GM19324 (cell line): ENCODE measurements around the gene RIMS1.
"Not testable (repeated sequence)": the region's sequence is repeated elsewhere in the genome, so short reads cannot be mapped to it uniquely, and the experiment has no call there.

Experiments
- ATAC-seq: cut with Tn5 transposase; IDR thresholded peaks from one replicate; pipeline ENCODE4 v1.9.1; 2021; ENCODE audit warnings: mild to moderate bottlenecking, moderate library complexity; ENCODE audit not compliant: unreplicated experiment, low FRiP score

The RIMS1 gene

GRCh38 chr6:71979911-71980310, 93.6 kb downstream of the RIMS1 start:
- no peak for ATAC-seq

DNA sequence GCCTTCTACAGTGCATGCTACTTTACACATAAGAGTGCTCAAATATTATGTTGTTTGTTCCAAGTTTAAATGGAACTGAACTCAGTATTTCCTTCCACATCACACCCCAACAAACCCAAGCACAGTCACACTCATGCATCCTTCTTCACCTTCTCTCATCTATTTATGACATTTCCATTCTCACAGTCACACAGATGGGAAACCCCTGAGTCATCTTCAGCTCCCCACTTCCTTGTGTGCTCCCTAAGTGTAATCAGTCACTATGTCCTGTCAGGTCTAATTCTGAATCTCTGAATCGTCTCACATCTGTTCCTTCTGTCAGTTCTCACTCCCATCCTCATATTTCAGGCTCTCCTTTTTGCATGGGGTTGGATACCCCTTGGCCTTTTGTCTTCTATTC, 96.0 kb downstream of the RIMS1 start:
- peak; percentile 74 for ATAC-seq

DNA sequence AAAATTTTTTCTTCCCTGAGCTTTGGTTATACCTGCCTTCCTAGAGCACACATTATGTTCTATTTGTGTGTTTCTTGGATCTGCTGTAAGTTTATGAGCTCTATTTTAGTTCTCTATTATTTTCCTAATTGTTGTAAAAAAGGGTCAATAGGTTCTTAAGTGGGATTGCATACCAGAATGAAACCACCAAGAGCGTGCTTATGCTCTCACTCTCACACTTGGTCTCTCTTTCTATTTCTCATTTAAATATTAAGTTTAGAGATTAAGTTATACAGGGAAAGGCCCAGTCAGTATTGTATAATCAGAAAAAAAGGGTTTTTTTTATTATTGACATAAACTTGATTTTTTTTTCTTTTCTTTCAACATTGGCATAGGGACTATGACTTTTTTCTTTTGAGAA, 96.8 kb downstream of the RIMS1 start:
- ATAC-seq = peak; percentile 36

DNA sequence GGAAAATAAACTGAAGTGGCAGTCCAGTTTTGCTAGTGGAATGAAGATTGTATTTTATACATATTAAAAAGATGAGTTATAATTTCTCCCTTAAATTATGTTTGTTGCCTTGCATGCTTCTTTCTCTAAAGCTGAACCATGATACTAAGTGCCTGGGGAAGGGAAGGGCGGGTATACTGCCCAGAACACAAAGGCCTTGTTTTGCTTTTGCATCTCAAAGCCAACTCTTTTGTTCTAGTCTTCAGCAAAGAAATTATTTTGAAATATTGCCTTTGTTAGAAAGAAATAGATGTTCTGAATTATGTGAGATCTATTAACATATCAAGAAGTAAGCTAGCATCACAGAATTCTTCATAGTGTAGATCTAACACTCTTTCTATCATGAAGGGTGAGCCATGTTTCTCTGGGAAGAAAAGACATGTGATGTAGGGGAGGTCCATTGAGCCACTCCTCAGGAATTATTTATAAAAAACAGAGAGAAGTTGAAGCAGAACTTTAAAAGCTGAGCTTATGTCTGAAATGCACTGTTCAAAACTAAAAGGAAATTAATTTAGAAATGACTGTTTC, 108.4 kb downstream of the RIMS1 start:
- no peak for ATAC-seq

- ATAC-seq = no peak
Observed at GRCh38 chr6:71997341-71997740, 111.0 kb downstream of the RIMS1 start.

GRCh38 chr6:72002415-72002814, 116.1 kb downstream of the RIMS1 start:
- ATAC-seq = no peak

DNA sequence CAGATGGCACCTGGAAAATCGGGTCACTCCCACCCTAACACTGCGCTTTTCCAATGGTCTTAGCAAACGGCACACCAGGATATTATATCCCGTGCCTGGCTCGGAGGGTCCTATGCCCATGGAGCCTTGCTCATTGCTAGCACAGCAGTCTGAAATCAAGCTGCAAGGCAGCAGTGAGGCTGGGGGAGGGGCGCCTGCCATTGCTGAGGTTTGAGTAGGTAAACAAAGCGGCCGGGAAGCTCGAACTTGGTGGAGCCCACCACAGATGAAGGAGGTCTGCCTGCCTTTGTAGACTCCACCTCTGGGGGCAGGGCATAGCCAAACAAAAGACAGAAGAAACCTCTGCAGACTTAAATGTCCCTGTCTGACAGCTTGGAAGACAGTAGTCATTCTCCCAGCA, 120.2 kb downstream of the RIMS1 start:
- not testable (repeated sequence) for ATAC-seq

DNA sequence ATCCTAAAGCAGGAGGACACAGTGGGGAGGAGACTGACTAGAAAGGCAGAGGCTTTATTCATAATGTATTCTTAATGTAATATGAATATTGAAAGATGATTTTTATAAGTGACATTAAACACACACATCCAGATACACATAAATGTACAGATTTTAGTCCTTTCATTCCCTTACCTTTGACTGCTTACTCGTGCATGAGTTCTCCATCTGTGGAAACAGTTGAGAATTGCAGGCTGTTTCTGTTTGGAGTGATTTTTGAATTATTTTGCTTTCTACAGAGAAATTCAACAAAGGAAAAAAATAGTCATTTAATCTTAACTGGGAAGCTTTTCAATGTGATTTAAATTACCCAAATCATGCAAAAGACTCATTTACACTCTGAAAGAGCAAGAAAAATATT, 136.5 kb downstream of the RIMS1 start:
- no peak for ATAC-seq

DNA sequence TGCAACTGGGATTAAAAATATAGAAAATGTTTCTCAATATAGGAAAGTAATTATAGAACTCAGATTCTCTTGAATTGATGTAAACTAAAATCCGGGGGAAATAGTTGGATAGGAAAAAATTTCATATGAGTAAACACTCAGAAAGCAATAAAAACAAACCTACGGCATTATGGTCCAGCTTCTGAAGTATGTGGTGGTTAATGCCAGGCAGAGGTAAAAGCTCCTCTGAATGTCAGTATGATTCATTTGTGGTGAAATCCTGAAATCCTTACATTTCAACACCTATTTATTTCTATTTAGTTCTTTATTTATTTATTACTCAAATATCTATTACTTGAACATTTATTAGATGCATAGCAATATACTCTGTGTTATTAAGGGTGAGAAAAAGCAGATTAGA, 145.1 kb downstream of the RIMS1 start:
- ATAC-seq = no peak

DNA sequence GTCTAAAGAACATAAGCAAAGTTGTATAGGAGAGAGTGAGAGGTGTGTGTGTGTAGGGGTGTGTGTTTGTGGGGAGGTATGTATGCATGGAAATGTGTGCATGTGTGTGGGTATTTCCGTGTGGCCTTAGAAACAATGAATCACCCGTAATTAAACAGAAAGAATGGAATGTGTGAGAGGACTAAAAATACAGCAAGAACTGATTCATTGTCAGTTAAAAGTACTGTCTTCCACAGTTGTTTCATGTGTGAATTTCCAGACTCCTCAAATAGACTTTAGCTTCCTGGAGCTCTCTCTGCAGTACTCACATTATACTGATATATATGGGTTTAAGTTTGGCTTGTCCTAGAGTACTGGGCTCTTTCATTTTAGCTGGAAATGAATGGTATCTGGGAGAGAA, 145.7 kb downstream of the RIMS1 start:
- no peak for ATAC-seq

GRCh38 chr6:72035486-72035885, 149.1 kb downstream of the RIMS1 start:
- ATAC-seq = no peak

- no peak for ATAC-seq
Observed at GRCh38 chr6:72035966-72036365, 149.6 kb downstream of the RIMS1 start.

GRCh38 chr6:72037006-72037405, 150.7 kb downstream of the RIMS1 start:
- no peak for ATAC-seq

DNA sequence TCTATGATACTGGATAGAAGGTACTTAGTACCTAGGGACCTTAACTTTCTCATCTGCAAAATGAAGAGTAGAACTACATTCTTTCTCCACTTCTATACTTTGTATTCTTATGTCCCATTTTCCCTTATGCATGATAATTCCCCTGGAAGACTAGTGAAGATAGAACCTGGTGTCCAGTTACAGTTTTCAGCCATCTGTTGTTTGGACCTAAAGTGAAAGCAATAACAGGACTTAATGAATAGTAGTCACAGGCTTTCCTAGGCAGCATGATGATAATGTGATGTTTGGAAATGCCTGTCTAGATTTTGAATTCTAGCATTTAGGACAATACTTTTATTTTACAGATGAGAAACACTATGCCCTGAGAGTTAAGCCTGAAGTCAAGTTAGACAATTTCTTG, 153.8 kb downstream of the RIMS1 start:
- no peak for ATAC-seq

DNA sequence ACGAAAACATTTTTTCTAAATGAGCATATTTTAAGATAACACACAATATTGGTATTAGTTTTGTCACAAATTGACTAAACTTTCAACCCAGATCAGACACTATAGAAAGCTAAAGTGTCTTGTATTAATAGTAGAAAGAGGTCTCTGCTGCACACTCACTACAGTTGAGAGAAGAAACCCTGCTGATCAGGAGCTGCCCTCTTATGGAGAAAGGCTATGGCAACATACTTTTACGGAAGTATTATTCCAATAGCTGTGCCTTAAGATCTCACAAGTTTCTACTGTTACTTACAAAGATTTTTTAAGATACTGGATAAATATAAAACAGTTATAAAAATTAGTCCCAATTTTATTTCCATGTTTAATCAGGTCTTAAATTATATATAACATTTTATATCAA, 155.7 kb downstream of the RIMS1 start:
- ATAC-seq = no peak

DNA sequence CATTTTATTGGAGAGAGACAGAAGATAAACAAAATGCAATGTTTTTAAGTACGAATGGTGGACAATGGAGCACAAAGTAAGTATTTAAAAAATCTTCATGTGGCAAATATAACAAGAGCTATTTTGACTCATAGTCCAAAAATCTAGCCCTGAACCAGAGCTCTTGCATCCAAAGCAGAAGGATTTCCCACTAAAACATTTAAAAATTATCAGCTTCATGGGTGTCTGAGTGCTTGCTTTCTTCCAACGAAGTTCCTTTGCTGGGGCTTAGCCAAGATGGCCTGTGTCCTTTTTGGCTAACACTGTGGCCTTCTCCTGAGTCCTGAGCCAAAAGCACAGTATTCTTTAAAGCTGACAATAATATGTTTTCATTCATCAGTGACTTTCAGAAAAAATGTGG, 161.7 kb downstream of the RIMS1 start:
- no peak for ATAC-seq

GRCh38 chr6:72049376-72049775, 163.0 kb downstream of the RIMS1 start:
- ATAC-seq = no peak

DNA sequence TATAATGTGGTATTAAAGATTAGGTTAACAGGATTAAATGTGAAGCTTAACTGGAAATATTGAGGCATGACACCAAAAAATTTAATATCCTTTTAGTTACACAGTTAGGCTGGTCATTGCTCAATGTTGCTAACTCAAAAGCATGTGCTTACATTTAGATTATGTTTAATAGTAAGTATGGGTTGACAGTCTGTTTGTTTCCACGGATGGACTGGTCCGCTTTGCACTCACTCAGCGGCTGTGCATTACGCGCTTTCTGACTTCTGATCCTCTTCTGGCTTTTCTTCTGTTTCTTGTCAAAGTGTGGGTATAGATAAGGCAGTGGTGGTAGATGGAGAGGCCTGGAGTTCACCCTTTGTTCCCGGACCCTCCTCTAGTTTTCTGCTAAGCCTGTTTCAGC, 174.9 kb downstream of the RIMS1 start:
- no peak for ATAC-seq

- ATAC-seq = no peak
Observed at GRCh38 chr6:72064399-72064975, 178.1 kb downstream of the RIMS1 start.

- ATAC-seq = no peak
Observed at GRCh38 chr6:72078096-72078495, 191.7 kb downstream of the RIMS1 start.

DNA sequence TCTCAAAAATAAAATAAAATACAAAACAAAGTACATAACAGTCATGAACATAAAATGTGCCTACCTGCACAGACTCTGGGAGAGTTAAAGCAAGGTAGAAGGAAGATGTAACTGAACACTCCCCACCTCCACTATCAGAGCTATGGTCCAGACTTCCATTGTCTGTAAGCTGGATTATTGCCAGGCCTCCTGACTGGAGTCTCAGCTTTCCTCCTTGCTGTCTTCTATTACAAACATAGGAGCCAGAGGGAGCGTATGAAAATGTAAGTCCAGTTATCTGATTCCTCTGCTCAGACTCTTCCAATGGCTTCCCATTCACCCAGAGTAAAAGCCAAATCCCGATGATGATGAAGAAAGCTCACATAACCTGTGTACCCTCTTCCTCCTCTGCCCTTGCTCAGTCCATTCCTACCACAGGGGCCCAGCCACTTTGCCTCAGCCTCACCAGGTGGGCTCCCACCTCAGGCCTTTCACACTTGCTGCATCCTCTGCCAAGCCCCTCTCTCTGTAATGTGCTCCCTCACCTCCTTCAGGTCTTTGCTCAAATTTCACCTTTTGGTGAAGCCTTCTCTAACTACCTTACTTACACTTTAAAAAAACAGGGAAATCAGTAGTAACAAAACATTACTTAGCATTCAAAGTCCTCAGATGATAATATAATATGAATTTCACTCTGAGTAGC, 194.1 kb downstream of the RIMS1 start:
- no peak for ATAC-seq

DNA sequence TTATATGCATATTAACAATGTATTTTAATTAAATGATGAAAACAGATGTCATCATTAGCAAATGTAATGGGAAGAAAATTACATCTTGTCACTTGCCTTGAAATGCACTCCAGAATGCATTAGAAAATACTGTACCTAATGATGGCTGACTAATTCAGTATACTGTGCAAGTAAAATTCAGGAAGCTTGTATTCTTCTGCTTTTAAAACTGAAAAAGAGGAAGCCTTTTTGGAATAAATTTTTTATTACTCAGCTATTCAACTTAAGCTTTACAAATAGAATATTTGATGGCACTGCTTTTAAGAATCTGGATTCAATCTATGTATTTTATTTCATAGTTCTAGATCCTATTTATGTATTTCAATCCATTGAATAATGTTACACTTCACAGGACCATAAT, 195.5 kb downstream of the RIMS1 start:
- ATAC-seq = no peak
